Occipital lobe (tissue), 2 donors: ENCODE data around the gene KERA. TPM values are rescaled to one million over a fixed set of nuclear protein-coding genes. Genes with fewer than 3 reads are reported as not detected.

Source experiments
- DNase-seq: peaks from one replicate; lab custom pipeline; 2025; lab: John Stamatoyannopoulos, UW
- total RNA-seq: library from RNA; depleted of rRNA; stranded (reverse); fragments of >200 nt; gene quantifications from one replicate; pipeline ENCODE4 v1.2.3, GENCODE V29; 2014

The KERA gene
- total RNA-seq, 1 donor from 2014 or later = 3.0 TPM

DNA sequence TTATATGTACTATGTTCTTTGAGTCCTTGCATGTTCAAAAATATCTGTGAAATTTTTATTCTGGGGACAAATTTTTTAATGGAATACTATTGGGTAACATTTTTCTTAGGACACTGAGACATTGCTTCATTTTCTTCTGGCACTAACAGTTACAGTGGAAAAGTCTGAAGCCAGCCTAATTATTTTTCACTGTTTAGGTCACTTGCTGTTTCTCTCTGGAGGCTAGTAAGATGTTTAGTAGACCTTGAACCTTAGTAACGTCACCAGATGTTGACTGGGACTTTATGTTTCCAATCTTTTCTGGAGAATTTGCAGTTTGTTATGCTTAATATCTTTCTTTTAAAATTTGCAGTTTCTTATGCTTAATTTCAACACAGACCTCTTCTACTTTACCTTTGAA lies 40.8 kb downstream of the KERA start:
- DNase-seq = no peak

DNA sequence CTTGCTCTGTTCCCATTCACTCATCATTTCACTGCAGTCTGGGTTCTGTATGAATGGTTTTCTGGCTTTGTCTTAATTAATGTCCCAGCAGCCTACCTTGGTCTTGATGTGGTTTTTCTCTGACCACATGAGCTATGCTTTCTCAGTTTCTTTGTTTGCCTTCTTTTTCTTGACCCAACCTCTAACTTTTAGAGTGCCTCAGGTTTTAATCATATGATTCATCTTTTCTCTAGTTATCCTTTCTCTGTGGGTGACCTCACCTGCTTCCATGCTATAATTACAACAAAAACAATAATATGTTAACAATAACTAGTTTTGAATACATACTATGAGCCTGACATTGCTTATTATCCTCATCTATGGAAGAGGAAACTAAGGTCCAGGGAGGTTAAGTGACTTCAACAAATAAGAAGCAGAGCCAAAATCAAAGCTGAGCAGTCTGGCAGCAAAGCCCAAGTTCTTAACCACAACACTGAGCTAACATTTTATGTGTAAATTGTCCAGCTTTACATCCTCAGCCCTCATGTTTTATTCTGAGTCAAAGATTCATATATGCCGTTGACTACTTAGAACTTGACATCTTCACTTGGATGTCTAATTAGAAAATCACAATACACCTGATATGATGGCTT lies 48.4 kb downstream of the KERA start:
- no peak for DNase-seq

DNA sequence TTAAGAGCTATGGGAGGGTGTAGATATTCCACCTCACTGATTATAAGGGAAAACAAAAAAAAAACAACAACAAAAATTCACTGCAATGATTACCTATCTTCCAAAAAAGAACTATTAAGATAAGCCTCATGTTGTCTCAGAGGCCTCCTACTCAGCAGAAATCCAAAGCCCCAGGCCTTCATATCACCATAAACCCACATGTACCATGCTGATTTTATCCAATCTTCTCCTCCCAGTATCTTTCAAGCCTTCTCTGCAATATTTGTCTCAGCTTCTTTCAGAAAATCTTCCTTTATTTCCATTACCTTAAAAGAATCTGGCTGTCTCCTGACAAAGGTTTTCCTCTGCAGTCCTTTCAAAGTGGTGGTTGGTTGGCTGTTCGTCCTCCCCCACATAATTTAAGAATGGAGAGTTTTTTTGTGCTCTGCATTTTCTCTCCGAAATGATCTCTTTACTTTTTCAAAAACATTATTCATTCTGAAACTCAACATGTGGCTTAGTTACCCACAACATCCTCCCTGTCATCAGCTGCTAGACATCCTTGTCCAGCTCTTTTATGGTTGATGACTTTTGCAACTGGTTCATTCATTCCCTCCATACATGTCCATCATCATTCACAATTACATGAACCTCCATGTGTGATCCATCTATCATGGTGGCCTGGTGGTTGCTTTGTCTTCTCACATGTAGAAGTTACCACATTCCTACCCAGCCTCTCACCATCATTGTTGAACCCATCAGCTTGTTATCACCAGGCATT lies 50.1 kb downstream of the KERA start:
- no peak for DNase-seq

DNA sequence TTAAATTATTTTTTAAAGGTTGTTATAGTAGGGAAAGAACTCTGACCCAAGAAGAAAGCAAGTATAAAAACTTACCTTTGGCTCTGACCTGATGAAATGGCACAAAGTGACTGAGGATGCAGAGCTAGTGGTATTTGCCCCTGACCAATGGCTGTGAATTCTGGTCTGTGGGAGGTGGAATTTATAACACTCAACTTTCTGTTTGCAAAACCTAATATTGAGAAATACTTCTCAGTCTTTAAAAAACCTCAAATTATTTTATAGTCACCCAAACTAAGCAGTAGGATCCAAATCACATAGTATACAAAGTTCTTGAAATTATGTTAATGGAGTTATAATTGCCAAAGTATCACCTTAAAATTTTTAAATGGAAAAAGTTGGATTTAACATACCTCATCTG lies 53.0 kb downstream of the KERA start, which contains the start of gene EPYC:
EPYC (minus strand) TSS at position 101 of the 400 bp plus-strand sequence. CDS start 2,407 bp downstream, outside the sequence.
- no peak for DNase-seq

DNA sequence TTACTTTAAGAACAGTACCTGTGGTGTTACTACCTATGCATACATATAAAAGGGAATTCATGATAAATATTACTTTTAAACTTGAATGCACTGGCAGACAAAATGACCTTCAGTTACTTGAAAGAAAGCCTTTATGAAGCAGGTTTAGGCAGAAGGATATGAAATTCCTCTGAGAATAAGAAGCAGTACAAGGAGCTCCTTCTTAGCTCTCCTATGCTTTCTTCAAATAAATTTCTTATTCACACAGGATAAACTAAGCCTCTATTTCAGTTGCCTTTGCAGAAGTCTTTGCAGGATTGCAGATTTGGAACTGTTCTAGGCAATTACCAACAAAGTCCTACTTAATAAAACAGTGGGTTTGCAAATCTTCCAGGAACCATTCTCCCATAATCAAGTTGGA lies 54.1 kb downstream of the KERA start:
- DNase-seq = no peak

DNA sequence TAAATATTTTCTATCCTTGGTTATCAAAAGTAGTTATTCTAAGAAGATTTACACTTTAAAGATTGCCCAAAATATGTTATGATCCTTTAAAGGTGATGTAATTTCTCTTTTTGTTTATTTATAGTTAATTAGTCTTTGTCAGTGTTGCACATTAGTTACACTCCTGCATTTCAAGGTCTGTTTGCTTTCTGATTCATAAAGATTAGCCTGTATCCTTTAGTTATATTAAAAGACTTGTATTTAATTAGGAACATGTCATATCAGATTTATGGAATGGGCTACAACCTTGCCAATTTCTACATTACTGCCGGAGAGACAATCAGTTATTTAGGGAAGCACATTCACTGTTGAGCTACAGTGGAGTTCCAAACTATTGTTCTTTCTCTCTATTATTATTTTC lies 56.5 kb downstream of the KERA start:
- no peak for DNase-seq

Other genes starting within 250 kb of the KERA start
- gene CCER1, start 102.8 kb downstream of the KERA start, total RNA-seq = not detected
- not detected for gene EPYC, start 53.1 kb downstream of the KERA start, total RNA-seq
- 20.1 TPM for gene LUM, start 53.5 kb upstream of the KERA start, total RNA-seq
- 46.3 TPM for gene DCN, start 124.8 kb upstream of the KERA start, total RNA-seq